ENCODE results near the gene DNAJB11. TPM values are rescaled to one million over a fixed set of nuclear protein-coding genes. Genes with fewer than 3 reads are reported as not detected.

DNAJB11 gene
- total and polyA plus RNA-seq, 2 experiments from 2014 or later: 72.6 to 85.6 TPM

GRCh38 chr3:186628756-186629155, 58.2 kb downstream of the DNAJB11 start (continued):
- no peak for TF ChIP-seq ZNF114 (CRISPR knock-in tag; IDR thresholded peaks at IDR 0.05)

- Histone ChIP-seq H3K9me2 (ENCODE audit: insufficient read depth) (0 out of 2 replicates have a peak, but pooled peaks cover 6% of the 10 kb centered on the region), H4K20me1 (replicated peaks; ENCODE audit: insufficient read depth) (no peaks in the 10 kb centered on the region), H3K27me3 (ENCODE audit: insufficient read depth) (no peaks in the 10 kb centered on the region), H3F3A (replicated peaks; ENCODE audit: low read depth) (no peaks in the 10 kb centered on the region), H3K36me3 (ENCODE audit: insufficient read depth) (no peaks in the 10 kb centered on the region; the same call in 1 of the 2 replicates), H3K27ac (ENCODE audit: low read depth) (no peak overlapping the region), H2AFZ (no peak overlapping the region), H3K4me1 (ENCODE audit: insufficient read depth) (no peaks in the 10 kb centered on the region), H3K79me2 (replicated peaks; ENCODE audit: insufficient read depth) (no peaks in the 10 kb centered on the region), H3K4me3 (no peak overlapping the region), H3K4me2 (no peak overlapping the region)
- ATAC-seq: no peak
- Mint-ChIP-seq H3K9me3 (no peaks in the 10 kb centered on the region), H3K27me3 (ENCODE audit: insufficient read depth, low read depth, poor library complexity) (peaks cover 2% of the 10 kb centered on the region), H3K36me3 (ENCODE audit: low read depth) (no peaks in the 10 kb centered on the region), H3K4me3 (no peak overlapping the region), H3K4me1 (peaks cover 5% of the 10 kb centered on the region; the same call in 1 of the 3 replicates), H3K27ac (no peak overlapping the region)
- DNase-seq (ENCODE audit: low spot score): no peak
- TF ChIP-seq JUNB (IDR thresholded peaks at IDR 0.05; ENCODE audit: unreplicated experiment) (no peak), ZNF462 (CRISPR knock-in tag; IDR thresholded peaks at IDR 0.05) (no peak), POLR2AphosphoS5 (IDR thresholded peaks at IDR 0.05; ENCODE audit: low read depth) (no peak), CREB1 (CRISPR knock-in tag; IDR thresholded peaks at IDR 0.05; ENCODE audit: low read depth) (no peak), REST (IDR thresholded peaks at IDR 0.05; ENCODE audit: unreplicated experiment) (no peak), STAT1 (IDR thresholded peaks at IDR 0.05; ENCODE audit: unreplicated experiment) (no peak), ZNF114 (CRISPR knock-in tag; IDR thresholded peaks at IDR 0.05) (no peak), ZNF331 (CRISPR knock-in tag; IDR thresholded peaks at IDR 0.05; ENCODE audit: low read depth) (no peak), CTCF (conservative IDR thresholded peaks at IDR 0.05; ENCODE audit: low read depth in 2 of 2) (no peak)
Observed at GRCh38 chr3:186630950-186631641, 60.6 kb downstream of the DNAJB11 start.
